Muscle layer of colon (tissue), 2 donors: ENCODE results near the gene ERI3.

Experiments used
- H3K27ac ChIP-seq: one replicate; pipeline ENCODE4 v1.7.0; 2013; ENCODE audit warnings: low read depth, mild to moderate bottlenecking, low read length, moderate library complexity
- H3K27me3 ChIP-seq, 2 donors: one replicate each; pipeline ENCODE4 v1.7.0; 2013; ENCODE audit warnings: low read length in 2 of 2, mild to moderate bottlenecking in 2 of 2; ENCODE audit not compliant: insufficient read depth in 2 of 2, control insufficient read depth in 1 of 2
- H3K36me3 ChIP-seq: one replicate; pipeline ENCODE4 v1.7.0; 2013; ENCODE audit warnings: mild to moderate bottlenecking, low read length; ENCODE audit not compliant: insufficient read depth
- H3K4me1 ChIP-seq: one replicate; pipeline ENCODE4 v1.7.0; 2013; ENCODE audit warnings: mild to moderate bottlenecking, low read length; ENCODE audit not compliant: insufficient read depth
- H3K4me3 ChIP-seq, 2 donors: one replicate each; pipeline ENCODE4 v1.7.0; 2013; ENCODE audit warnings: low read length in 2 of 2, low read depth in 1 of 2, mild to moderate bottlenecking in 1 of 2, moderate library complexity in 1 of 2
- H3K9ac ChIP-seq: one replicate; pipeline ENCODE4 v1.7.0; 2013; ENCODE audit warnings: low read length
- H3K9me3 ChIP-seq: one replicate; pipeline ENCODE4 v1.7.0; 2013; ENCODE audit warnings: mild to moderate bottlenecking, low read length
- donor health status: abdominal sarcoma.
- donor health status: Adenocarcinoma of cecum.

ERI3 gene

DNA sequence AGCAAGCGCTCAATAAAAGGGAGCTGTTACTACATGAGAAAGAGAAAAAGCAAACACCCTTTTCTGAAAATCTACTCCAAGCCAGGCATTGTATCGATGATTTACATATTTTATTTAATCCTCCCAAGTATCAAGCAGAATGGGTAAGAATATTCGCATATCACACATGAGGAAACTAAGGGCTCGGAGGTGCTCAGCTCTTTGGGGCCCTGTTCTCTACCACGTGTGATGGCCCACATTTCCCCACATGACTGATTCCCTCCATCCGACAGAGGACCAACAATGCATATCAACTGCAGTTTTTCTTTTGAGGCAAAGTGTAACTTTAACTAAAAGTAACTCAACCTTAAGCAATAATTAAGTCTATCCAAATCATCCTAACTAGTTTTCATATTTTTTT is 8.2 kb downstream of the ERI3 start:
- Histone ChIP-seq H3K27ac (no peak overlapping the region), H3K4me3 (no peak overlapping the region), H3K9ac (no peak overlapping the region)

GRCh38 chr1:44346184-44346583 is 8.9 kb downstream of the ERI3 start:
- Histone ChIP-seq H3K36me3 (no peaks in the 10 kb centered on the region), H3K27me3 (no peaks in the 10 kb centered on the region), H3K9me3 (no peaks in the 10 kb centered on the region), H3K4me1 (no peaks in the 10 kb centered on the region), H3K27ac (no peak overlapping the region), H3K9ac (no peak overlapping the region), H3K4me3 (no peak overlapping the region)

More for the DNA sequence above, 8.2 kb downstream of the ERI3 start:
- H3K4me1 ChIP-seq, result no peaks in the 10 kb centered on the region
- H3K27me3 ChIP-seq, result no peaks in the 10 kb centered on the region
- H3K36me3 ChIP-seq, result no peaks in the 10 kb centered on the region
- H3K9me3 ChIP-seq, result no peaks in the 10 kb centered on the region

DNA sequence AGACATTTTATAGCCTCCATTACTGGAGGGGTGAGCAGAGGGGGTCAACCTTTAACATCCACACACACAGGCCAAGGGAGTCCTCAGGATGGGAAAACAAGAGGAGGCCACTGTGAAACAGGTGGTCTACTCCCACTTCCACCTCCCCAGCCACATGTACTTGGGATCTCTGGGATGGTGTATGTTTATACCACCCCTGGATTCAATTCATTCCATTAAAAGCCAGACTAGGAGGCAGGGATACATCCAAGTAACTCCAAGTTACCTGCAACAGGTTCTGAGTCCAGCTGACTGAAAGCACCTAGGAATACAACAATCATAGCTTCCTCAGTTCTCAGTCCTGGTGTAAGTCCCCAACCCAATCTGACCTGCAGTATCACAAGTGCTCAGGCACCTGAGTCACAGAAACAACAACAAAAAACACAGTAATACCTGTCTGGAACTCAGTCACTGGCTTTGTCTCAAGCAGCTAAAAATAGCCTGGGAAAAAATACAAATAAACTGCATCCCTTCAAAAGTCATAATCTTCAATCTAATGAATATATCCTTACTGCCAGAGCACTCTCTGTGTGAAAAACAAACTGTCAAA is 9.8 kb downstream of the ERI3 start:
- no peaks in the 10 kb centered on the region for H3K36me3 ChIP-seq
- H3K4me1 ChIP-seq, result no peaks in the 10 kb centered on the region
- no peaks in the 10 kb centered on the region for H3K9me3 ChIP-seq
- H3K27me3 ChIP-seq, result no peaks in the 10 kb centered on the region
- H3K9ac ChIP-seq, result no peak overlapping the region
- H3K27ac ChIP-seq, result no peak overlapping the region
- H3K4me3 ChIP-seq, result no peak overlapping the region

GRCh38 chr1:44339731-44340130 is 15.3 kb downstream of the ERI3 start:
- no peak overlapping the region for H3K27ac ChIP-seq
- H3K9ac ChIP-seq, result no peak overlapping the region
- no peaks in the 10 kb centered on the region for H3K9me3 ChIP-seq
- H3K4me1 ChIP-seq, result no peaks in the 10 kb centered on the region
- H3K27me3 ChIP-seq, result no peaks in the 10 kb centered on the region
- H3K36me3 ChIP-seq, result peaks cover 26% of the 10 kb centered on the region
- H3K4me3 ChIP-seq, result no peak overlapping the region

GRCh38 chr1:44338136-44338535 is 16.9 kb downstream of the ERI3 start:
- no peaks in the 10 kb centered on the region for H3K9me3 ChIP-seq
- no peaks in the 10 kb centered on the region for H3K4me1 ChIP-seq
- no peak overlapping the region for H3K4me3 ChIP-seq
- H3K27ac ChIP-seq, result no peak overlapping the region
- H3K36me3 ChIP-seq, result peaks cover 30% of the 10 kb centered on the region
- no peak overlapping the region for H3K9ac ChIP-seq
- no peaks in the 10 kb centered on the region for H3K27me3 ChIP-seq

GRCh38 chr1:44336668-44337067 is 18.4 kb downstream of the ERI3 start:
- H3K9ac ChIP-seq, result no peak overlapping the region
- H3K4me1 ChIP-seq, result no peaks in the 10 kb centered on the region
- no peaks in the 10 kb centered on the region for H3K27me3 ChIP-seq
- no peak overlapping the region for H3K4me3 ChIP-seq
- no peaks in the 10 kb centered on the region for H3K9me3 ChIP-seq
- peaks cover 30% of the 10 kb centered on the region for H3K36me3 ChIP-seq
- H3K27ac ChIP-seq, result no peak overlapping the region

DNA sequence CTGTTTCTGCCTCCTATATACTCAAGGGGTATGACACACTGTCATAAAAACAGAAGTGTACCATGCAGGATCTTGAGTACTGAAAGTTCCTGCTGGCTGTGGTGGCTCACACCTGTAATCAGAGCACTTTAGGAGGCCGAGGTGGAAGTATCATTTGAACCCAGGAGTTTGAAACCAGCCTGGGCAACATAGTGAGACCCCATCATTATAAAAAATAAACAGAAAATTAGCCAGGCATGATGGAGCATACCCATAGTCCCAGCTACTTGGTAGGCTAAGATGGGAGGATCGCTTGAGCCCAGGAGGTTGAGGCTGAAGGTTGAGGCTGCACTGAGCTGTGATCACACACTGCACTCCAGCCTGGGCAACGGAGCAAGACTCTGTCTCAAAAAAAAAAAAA is 20.1 kb downstream of the ERI3 start:
- Histone ChIP-seq H3K27me3 (no peaks in the 10 kb centered on the region), H3K36me3 (peaks cover 30% of the 10 kb centered on the region)

GRCh38 chr1:44333376-44333775 is 21.7 kb downstream of the ERI3 start:
- H3K27me3 ChIP-seq, result no peaks in the 10 kb centered on the region
- H3K4me3 ChIP-seq, result no peak overlapping the region
- H3K36me3 ChIP-seq, result peaks cover 24% of the 10 kb centered on the region
- peaks cover 6% of the 10 kb centered on the region for H3K4me1 ChIP-seq
- no peaks in the 10 kb centered on the region for H3K9me3 ChIP-seq
- H3K9ac ChIP-seq, result no peak overlapping the region
- H3K27ac ChIP-seq, result no peak overlapping the region

More for the DNA sequence above, 20.1 kb downstream of the ERI3 start:
- Histone ChIP-seq H3K4me3 (no peak overlapping the region), H3K27ac (no peak overlapping the region), H3K9ac (no peak overlapping the region), H3K9me3 (no peaks in the 10 kb centered on the region), H3K4me1 (no peaks in the 10 kb centered on the region)

DNA sequence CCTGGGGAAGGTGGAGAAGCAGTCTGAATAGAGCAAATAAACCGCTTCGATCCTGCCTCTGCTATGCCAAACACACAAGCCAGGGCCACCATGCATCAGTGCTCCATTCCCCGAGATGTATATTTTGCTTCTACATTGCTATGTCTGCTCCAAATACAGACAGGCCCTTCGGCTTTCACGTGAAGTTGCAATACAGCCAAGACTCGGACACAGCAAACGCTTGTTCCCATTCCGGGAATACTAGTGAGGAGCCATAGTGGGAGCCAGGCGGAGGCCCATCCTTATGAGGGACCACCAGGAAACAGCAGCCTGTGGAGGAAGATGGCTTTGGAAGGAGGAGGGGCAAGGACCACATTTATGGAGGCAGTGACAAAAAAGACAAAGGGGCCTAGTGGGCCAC is 22.6 kb downstream of the ERI3 start:
- Histone ChIP-seq H3K4me1 (peaks cover 15% of the 10 kb centered on the region), H3K27ac (no peak overlapping the region)

GRCh38 chr1:44330935-44331334 is 24.1 kb downstream of the ERI3 start:
- no peak overlapping the region for H3K27ac ChIP-seq
- H3K9me3 ChIP-seq, result no peaks in the 10 kb centered on the region
- H3K4me1 ChIP-seq, result peaks cover 19% of the 10 kb centered on the region
- H3K27me3 ChIP-seq, result no peaks in the 10 kb centered on the region
- no peak overlapping the region for H3K9ac ChIP-seq
- H3K4me3 ChIP-seq, result no peak overlapping the region
- peaks cover 6% of the 10 kb centered on the region for H3K36me3 ChIP-seq

More for the DNA sequence above, 22.6 kb downstream of the ERI3 start:
- no peak overlapping the region for H3K9ac ChIP-seq
- no peaks in the 10 kb centered on the region for H3K9me3 ChIP-seq
- H3K27me3 ChIP-seq, result no peaks in the 10 kb centered on the region
- H3K4me3 ChIP-seq, result no peak overlapping the region
- peaks cover 15% of the 10 kb centered on the region for H3K36me3 ChIP-seq

- H3K36me3 ChIP-seq, result no peaks in the 10 kb centered on the region
- H3K4me3 ChIP-seq, result no peak overlapping the region
- no peaks in the 10 kb centered on the region for H3K9me3 ChIP-seq
- no peaks in the 10 kb centered on the region for H3K27me3 ChIP-seq
- peaks cover 19% of the 10 kb centered on the region for H3K4me1 ChIP-seq
- no peak overlapping the region for H3K27ac ChIP-seq
- no peak overlapping the region for H3K9ac ChIP-seq
Measured at GRCh38 chr1:44328671-44329416, 26.2 kb downstream of the ERI3 start.
